ENCODE measurements around the gene PPP3CB. TPM values are rescaled to one million over a fixed set of nuclear protein-coding genes. Genes with fewer than 3 reads are reported as not detected.

The PPP3CB gene
- total RNA-seq, 1 experiment from 2014 or later: 43.8 TPM

GRCh38 chr10:73408978-73409521 lies 86.8 kb downstream of the PPP3CB start:
- POLR2A ChIA-PET (ENCODE audit: unreplicated experiment): interaction anchor here (0.6 kb wide), 1 partner anchor 99 kb away, joined by 10 read pairs; no protein-coding TSS in a partner anchor
- CTCF ChIA-PET: no interaction called here
- DNase-seq (peak; percentile 42), ATAC-seq (no peak)
- H3K79me2 ChIP-seq (ENCODE audit: low read length): peaks cover 98% of the 10 kb centered on the region
- H3K9me2 ChIP-seq (replicated peaks; ENCODE audit: low read length): no peaks in the 10 kb centered on the region
- TF ChIP-seq CTCF (conservative IDR thresholded peaks at IDR 0.05; ENCODE audit: low read depth, low read length): no peak
- no peak for TF ChIP-seq EZH2 (IDR thresholded peaks at IDR 0.05; ENCODE audit: low read length, unreplicated experiment)
- TF ChIP-seq EZH2phosphoT487 (IDR thresholded peaks at IDR 0.05; ENCODE audit: borderline replicate concordance, low read length): no peak
- peaks cover 42% of the 10 kb centered on the region for H3K4me1 ChIP-seq (ENCODE audit: insufficient read depth, low read length)
- H3K27ac ChIP-seq (ENCODE audit: low read length): no peak overlapping the region
- peaks cover 28% of the 10 kb centered on the region for H3K36me3 ChIP-seq (ENCODE audit: low read depth, low read length)
- peaks cover 8% of the 10 kb centered on the region for H3F3A ChIP-seq (ENCODE audit: low read length, unreplicated experiment)
- BruUV-seq (replicated peaks): no TSS peak
- H3K27me3 ChIP-seq (ENCODE audit: low read length): no peaks in the 10 kb centered on the region
- no peak overlapping the region for H3K9ac ChIP-seq (ENCODE audit: low read length)
- H3K4me3 ChIP-seq (ENCODE audit: low read length): peak overlapping the region; percentile 5; the same call in 1 of the 2 replicates
- H3K9me3 ChIP-seq (ENCODE audit: low read length): no peaks in the 10 kb centered on the region
- intact Hi-C loops (cut with micrococcal nuclease): no loop called here
- peaks cover 64% of the 10 kb centered on the region for H4K20me1 ChIP-seq (ENCODE audit: low read length)
- no peak overlapping the region for H2AFZ ChIP-seq (ENCODE audit: low read length)
- H3K4me2 ChIP-seq (ENCODE audit: low read length): peak overlapping the region; percentile 75

GRCh38 chr10:73408061-73408460 lies 87.8 kb downstream of the PPP3CB start:
- no peak overlapping the region for H3K4me3 ChIP-seq (ENCODE audit: low read length)
- peaks cover 100% of the 10 kb centered on the region for H3K79me2 ChIP-seq (ENCODE audit: low read length)
- BruUV-seq (replicated peaks): no TSS peak
- peaks cover 37% of the 10 kb centered on the region for H3K36me3 ChIP-seq (ENCODE audit: low read depth, low read length)
- CTCF ChIA-PET: no interaction called here
- H3K27me3 ChIP-seq (ENCODE audit: low read length): no peaks in the 10 kb centered on the region
- H4K20me1 ChIP-seq (ENCODE audit: low read length): peaks cover 74% of the 10 kb centered on the region
- ATAC-seq: no peak
- peaks cover 6% of the 10 kb centered on the region for H3F3A ChIP-seq (ENCODE audit: low read length, unreplicated experiment)
- no peaks in the 10 kb centered on the region for H3K9me2 ChIP-seq (replicated peaks; ENCODE audit: low read length)
- TF ChIP-seq CTCF (conservative IDR thresholded peaks at IDR 0.05; ENCODE audit: low read depth, low read length) (no peak), EZH2phosphoT487 (IDR thresholded peaks at IDR 0.05; ENCODE audit: borderline replicate concordance, low read length) (no peak), EZH2 (IDR thresholded peaks at IDR 0.05; ENCODE audit: low read length, unreplicated experiment) (no peak)
- POLR2A ChIA-PET (ENCODE audit: unreplicated experiment): interaction anchor here (0.5 kb wide), 1 partner anchor 87 kb away, joined by 3 read pairs; no protein-coding TSS in a partner anchor
- H3K4me2 ChIP-seq (ENCODE audit: low read length): peak overlapping the region; percentile 75
- peaks cover 42% of the 10 kb centered on the region for H3K4me1 ChIP-seq (ENCODE audit: insufficient read depth, low read length)
- peak; percentile 80 for DNase-seq
- H3K9me3 ChIP-seq (ENCODE audit: low read length): no peaks in the 10 kb centered on the region
- H3K27ac ChIP-seq (ENCODE audit: low read length): no peak overlapping the region
- intact Hi-C loops (cut with micrococcal nuclease): no loop called here
- H2AFZ ChIP-seq (ENCODE audit: low read length): no peak overlapping the region
- no peak overlapping the region for H3K9ac ChIP-seq (ENCODE audit: low read length)

- no peaks in the 10 kb centered on the region for H3K27me3 ChIP-seq (ENCODE audit: low read length)
- H3K4me1 ChIP-seq (ENCODE audit: insufficient read depth, low read length): peaks cover 42% of the 10 kb centered on the region
- H3K9me3 ChIP-seq (ENCODE audit: low read length): no peaks in the 10 kb centered on the region
- peaks cover 78% of the 10 kb centered on the region for H4K20me1 ChIP-seq (ENCODE audit: low read length)
- peaks cover 37% of the 10 kb centered on the region for H3K36me3 ChIP-seq (ENCODE audit: low read depth, low read length)
- ATAC-seq: no peak
- no peak overlapping the region for H3K27ac ChIP-seq (ENCODE audit: low read length)
- ChIA-PET POLR2A (ENCODE audit: unreplicated experiment) (interaction anchor here (0.5 kb wide), 1 partner anchor 88 kb away, joined by 3 read pairs; no protein-coding TSS in a partner anchor), CTCF (no interaction called here)
- DNase-seq: no peak
- intact Hi-C loops (cut with micrococcal nuclease): no loop called here
- no peak for TF ChIP-seq CTCF (conservative IDR thresholded peaks at IDR 0.05; ENCODE audit: low read depth, low read length)
- H3K4me2 ChIP-seq (ENCODE audit: low read length): no peak overlapping the region
- no peaks in the 10 kb centered on the region for H3K9me2 ChIP-seq (replicated peaks; ENCODE audit: low read length)
- H3F3A ChIP-seq (ENCODE audit: low read length, unreplicated experiment): peaks cover 2% of the 10 kb centered on the region
- no peak overlapping the region for H2AFZ ChIP-seq (ENCODE audit: low read length)
- peaks cover 100% of the 10 kb centered on the region for H3K79me2 ChIP-seq (ENCODE audit: low read length)
- H3K9ac ChIP-seq (ENCODE audit: low read length): no peak overlapping the region
- H3K4me3 ChIP-seq (ENCODE audit: low read length): no peak overlapping the region
- no TSS peak for BruUV-seq (replicated peaks)
These were observed 88.3 kb downstream of the PPP3CB start for GRCh38 chr10:73407495-73407894.
